Stomach smooth muscle (tissue), 2 donors: ENCODE data around the gene HPSE2.

Experiments
- H3K27ac ChIP-seq: one replicate; pipeline ENCODE4 v1.7.0; 2013; ENCODE audit warnings: mild to moderate bottlenecking, low read length, inconsistent platforms
- H3K27me3 ChIP-seq, 2 donors: one replicate each; pipeline ENCODE4 v1.7.0; 2013; ENCODE audit warnings: low read length in 2 of 2; ENCODE audit not compliant: insufficient read depth in 2 of 2, control insufficient read depth in 1 of 2
- H3K36me3 ChIP-seq, 2 donors: one replicate each; pipeline ENCODE4 v1.7.0; 2013; ENCODE audit warnings: low read length in 2 of 2; ENCODE audit not compliant: control insufficient read depth in 2 of 2, insufficient read depth in 2 of 2
- H3K4me1 ChIP-seq: one replicate; pipeline ENCODE4 v1.7.0; 2013; ENCODE audit warnings: low read length; ENCODE audit not compliant: control insufficient read depth, insufficient read depth
- H3K4me3 ChIP-seq, 2 donors: one replicate each; pipeline ENCODE4 v1.7.0; 2013; ENCODE audit warnings: low read length in 2 of 2
- H3K9ac ChIP-seq, 2 donors: one replicate each; pipeline ENCODE4 v1.7.0; 2013; ENCODE audit warnings: low read length in 2 of 2, mild to moderate bottlenecking in 1 of 2
- H3K9me3 ChIP-seq, 2 donors: one replicate each; pipeline ENCODE4 v1.7.0; 2013; ENCODE audit warnings: low read length in 2 of 2; ENCODE audit not compliant: control insufficient read depth in 2 of 2
- donor health status: healthy.
- donor health status: Pancreatic carcinoma.

The HPSE2 gene

DNA sequence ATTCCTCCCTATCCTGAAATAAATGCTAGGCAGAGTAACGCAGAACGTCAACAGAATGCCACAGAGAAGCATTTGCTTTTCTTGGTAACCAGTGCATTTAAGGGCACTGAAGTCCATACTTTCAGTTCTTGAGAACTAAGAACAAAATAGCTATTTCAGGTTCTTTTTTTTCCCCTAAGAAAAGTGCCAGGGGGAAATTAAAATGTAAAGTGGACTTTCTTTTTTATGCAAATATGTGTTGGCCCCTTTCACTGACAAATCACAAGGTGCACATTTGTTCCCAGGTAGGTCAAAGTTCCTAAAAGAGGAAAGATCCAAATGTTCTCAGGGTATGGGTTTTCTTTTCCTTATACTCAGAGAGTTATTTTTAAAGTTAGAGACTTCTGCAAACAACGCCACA, 151.5 kb downstream of the HPSE2 start:
- peaks cover 2% of the 10 kb centered on the region for H3K4me1 ChIP-seq
- H3K27me3 ChIP-seq = no peaks in the 10 kb centered on the region
- H3K27ac ChIP-seq = no peak overlapping the region
- no peaks in the 10 kb centered on the region for H3K9me3 ChIP-seq
- H3K36me3 ChIP-seq = no peaks in the 10 kb centered on the region
- H3K9ac ChIP-seq = no peak overlapping the region
- no peak overlapping the region for H3K4me3 ChIP-seq

- Histone ChIP-seq H3K4me1 (peaks cover 2% of the 10 kb centered on the region), H3K27ac (no peak overlapping the region), H3K9ac (no peak overlapping the region), H3K4me3 (no peak overlapping the region), H3K36me3 (no peaks in the 10 kb centered on the region), H3K27me3 (no peaks in the 10 kb centered on the region), H3K9me3 (no peaks in the 10 kb centered on the region)
Observed at GRCh38 chr10:99080275-99080945, 155.2 kb downstream of the HPSE2 start.

- H3K27ac ChIP-seq = no peak overlapping the region
- H3K9me3 ChIP-seq = no peaks in the 10 kb centered on the region
- H3K9ac ChIP-seq = no peak overlapping the region
- H3K4me3 ChIP-seq = no peak overlapping the region
- no peaks in the 10 kb centered on the region for H3K27me3 ChIP-seq
- H3K4me1 ChIP-seq = no peaks in the 10 kb centered on the region
- no peaks in the 10 kb centered on the region for H3K36me3 ChIP-seq
Observed at GRCh38 chr10:99062591-99062990, 173.1 kb downstream of the HPSE2 start.

DNA sequence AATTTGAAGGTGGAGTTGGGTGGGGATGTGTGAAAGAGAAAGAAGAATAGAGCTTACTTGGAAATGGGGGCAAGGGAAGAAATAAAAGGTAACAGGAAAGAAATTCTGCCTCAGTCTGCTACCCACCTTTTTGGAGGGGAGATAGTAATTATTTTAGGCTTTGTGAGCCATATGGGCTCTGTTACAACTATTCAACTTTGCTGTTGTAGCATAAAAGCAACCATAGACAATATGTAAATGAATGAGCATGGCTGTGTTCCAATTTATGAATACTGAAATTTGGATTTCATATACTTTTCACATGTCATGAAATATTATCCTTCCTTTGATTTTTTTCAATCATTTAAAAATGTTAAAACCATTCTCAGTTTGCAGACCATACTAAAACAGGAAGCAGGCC, 176.9 kb downstream of the HPSE2 start:
- no peaks in the 10 kb centered on the region for H3K4me1 ChIP-seq
- no peaks in the 10 kb centered on the region for H3K36me3 ChIP-seq
- no peaks in the 10 kb centered on the region for H3K9me3 ChIP-seq
- H3K9ac ChIP-seq = no peak overlapping the region
- H3K27me3 ChIP-seq = no peaks in the 10 kb centered on the region
- no peak overlapping the region for H3K27ac ChIP-seq
- H3K4me3 ChIP-seq = no peak overlapping the region

DNA sequence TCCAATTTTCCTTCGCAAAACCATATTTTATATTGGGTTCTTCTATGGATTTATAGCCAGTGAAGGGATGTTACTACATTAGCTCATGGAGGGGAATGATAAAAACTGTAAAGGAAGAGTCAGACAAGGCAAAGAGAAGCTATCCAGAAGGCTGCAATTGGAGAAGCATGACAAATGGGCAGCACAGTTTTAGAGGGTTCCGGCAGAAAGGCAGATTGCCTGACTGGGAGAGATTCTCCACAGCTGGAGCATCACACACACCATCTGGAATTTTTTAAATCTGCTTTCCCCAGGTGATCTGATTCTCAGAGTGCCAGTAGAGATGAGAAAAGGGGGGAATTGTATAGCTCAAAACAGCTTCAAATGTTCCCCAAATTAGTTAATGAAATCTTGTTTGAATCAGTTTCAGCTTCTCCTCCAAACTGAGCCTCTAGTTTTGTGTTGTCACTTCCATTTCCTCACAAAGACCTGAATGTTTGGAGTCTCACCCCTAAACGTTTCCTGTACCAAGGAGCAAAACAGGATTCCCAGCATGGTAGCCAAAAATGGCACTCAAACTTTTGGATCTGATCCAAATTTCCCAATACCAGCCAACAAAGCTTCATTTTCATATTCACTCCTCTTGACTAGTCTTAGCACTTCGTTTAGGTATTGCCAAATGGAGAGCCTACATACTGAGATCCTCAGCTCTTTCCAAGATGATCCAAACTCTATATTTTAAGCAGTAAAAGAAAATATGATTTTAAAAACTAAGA, 177.5 kb downstream of the HPSE2 start:
- Histone ChIP-seq H3K9ac (no peak overlapping the region), H3K27me3 (no peaks in the 10 kb centered on the region), H3K36me3 (no peaks in the 10 kb centered on the region), H3K27ac (no peak overlapping the region), H3K4me3 (no peak overlapping the region), H3K4me1 (no peaks in the 10 kb centered on the region), H3K9me3 (no peaks in the 10 kb centered on the region)

DNA sequence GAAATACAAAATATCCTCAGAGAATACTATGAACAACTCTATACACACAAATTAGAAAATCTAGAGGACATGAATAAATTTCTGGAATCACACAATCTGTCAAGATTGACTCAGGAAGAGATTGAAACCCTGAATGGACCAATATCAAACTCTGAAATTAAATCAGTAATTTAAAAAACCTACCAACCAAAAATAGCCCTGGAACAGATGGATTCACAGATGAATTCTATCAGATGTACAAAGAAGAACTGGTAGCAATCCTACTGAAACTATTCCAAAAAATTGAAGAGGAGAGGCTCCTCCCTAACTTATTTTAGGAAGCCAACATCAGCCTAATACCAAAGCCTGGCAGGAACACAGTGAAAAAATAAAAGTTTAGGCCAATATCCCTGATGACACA, 190.0 kb downstream of the HPSE2 start:
- Histone ChIP-seq H3K4me3 (no peak overlapping the region), H3K27ac (no peak overlapping the region), H3K9me3 (peaks cover 0 to 10% of the 10 kb centered on the region in 2 donors), H3K4me1 (no peaks in the 10 kb centered on the region), H3K27me3 (no peaks in the 10 kb centered on the region), H3K36me3 (no peaks in the 10 kb centered on the region), H3K9ac (no peak overlapping the region)

DNA sequence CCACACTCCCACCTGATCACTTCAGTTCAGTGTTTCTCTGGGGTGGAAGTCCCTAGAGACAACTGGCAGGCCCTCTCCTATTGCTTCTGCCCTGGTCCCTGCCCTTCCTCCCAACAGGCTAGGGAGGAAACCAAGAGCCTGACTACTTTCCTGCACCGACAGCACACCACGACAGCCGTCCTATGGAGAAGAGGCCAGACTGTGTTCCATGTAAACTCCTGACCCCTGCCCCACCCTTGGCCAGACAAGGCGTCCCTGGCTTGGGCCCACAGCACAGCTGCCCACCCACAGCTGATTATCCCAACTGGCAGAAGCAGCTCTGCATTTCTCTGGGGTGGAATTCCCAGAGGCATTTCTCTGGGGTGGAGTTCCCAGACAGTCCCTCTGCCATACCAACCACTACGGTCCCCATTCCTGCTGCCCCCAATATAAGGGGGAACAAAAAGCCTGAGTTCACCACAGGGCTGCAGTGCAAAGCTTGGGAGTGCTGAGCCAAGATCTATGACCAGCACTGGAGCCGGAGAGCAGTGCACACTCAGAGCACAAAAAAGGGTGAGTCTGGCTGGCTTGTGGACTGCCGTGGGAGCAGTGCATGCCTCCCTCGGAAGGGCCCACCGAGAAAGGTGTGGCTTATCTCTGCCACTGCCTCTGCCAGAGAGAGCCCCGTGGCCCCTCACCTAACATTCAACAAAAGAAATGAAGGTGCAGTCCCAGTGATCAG, 193.4 kb downstream of the HPSE2 start:
- no peaks in the 10 kb centered on the region for H3K4me1 ChIP-seq
- peaks cover 0 to 10% of the 10 kb centered on the region in 2 donors for H3K9me3 ChIP-seq
- H3K27ac ChIP-seq = no peak overlapping the region
- H3K27me3 ChIP-seq = no peaks in the 10 kb centered on the region
- no peak overlapping the region for H3K9ac ChIP-seq
- no peaks in the 10 kb centered on the region for H3K36me3 ChIP-seq
- H3K4me3 ChIP-seq = no peak overlapping the region

GRCh38 chr10:99041468-99041867, 194.2 kb downstream of the HPSE2 start:
- Histone ChIP-seq H3K9me3 (peaks cover 0 to 9% of the 10 kb centered on the region in 2 donors), H3K27me3 (no peaks in the 10 kb centered on the region), H3K27ac (no peak overlapping the region), H3K9ac (no peak overlapping the region), H3K36me3 (no peaks in the 10 kb centered on the region), H3K4me3 (no peak overlapping the region), H3K4me1 (no peaks in the 10 kb centered on the region)

- H3K27ac ChIP-seq = no peak overlapping the region
- no peaks in the 10 kb centered on the region for H3K4me1 ChIP-seq
- H3K9me3 ChIP-seq = no peaks in the 10 kb centered on the region
- H3K4me3 ChIP-seq = no peak overlapping the region
- no peaks in the 10 kb centered on the region for H3K36me3 ChIP-seq
- H3K9ac ChIP-seq = no peak overlapping the region
- no peaks in the 10 kb centered on the region for H3K27me3 ChIP-seq
Observed at GRCh38 chr10:99013885-99014284, 221.8 kb downstream of the HPSE2 start.

DNA sequence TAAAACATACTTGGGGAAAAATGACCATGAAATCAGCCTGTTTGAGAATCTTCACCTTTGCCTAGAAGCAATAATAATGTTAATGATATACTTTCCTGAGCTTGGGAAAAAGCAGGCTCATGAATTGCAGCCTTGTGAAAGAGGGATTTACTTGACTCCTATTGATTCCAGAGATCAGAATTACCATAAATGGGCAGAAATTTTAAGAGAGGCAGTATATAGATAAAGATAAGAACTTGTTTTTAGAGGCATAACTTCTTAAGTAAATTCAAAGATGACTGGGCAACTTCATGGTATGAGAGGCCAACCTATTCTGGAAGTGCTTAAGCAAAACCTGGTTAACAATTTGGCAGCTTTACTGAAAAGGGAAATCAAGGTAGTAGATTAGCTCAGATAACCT, 225.4 kb downstream of the HPSE2 start:
- H3K27me3 ChIP-seq = no peaks in the 10 kb centered on the region
- no peak overlapping the region for H3K27ac ChIP-seq
- H3K36me3 ChIP-seq = no peaks in the 10 kb centered on the region
- H3K4me1 ChIP-seq = no peaks in the 10 kb centered on the region
- no peak overlapping the region for H3K4me3 ChIP-seq
- peaks cover 0 to 4% of the 10 kb centered on the region in 2 donors for H3K9me3 ChIP-seq
- no peak overlapping the region for H3K9ac ChIP-seq
